K562 (cell line): ENCODE results near the gene PDE4D. TPM values are rescaled to one million over a fixed set of nuclear protein-coding genes. Genes with fewer than 3 reads are reported as not detected.

Experiments used
- ATAC-seq: fragments of 200-7000 bp; cut with Tn5 transposase; 3 replicates; pipeline ENCODE4 v1.9.1; 2020; ENCODE audit warnings: moderate library complexity
- BruUV-seq: library from RNA; stranded (reverse); fragments of 400-500 nt; replicated peaks from 2 replicates; lab custom pipeline; 2021; lab: Mats Ljungman, UMichigan
- CTCF ChIA-PET: fragments of 300-600 bp; formaldehyde crosslinking; extraction: SDS; loops from one replicate; lab custom pipeline; 2021; ENCODE audit warnings: low intra/inter-chr PET ratio; lab: Yijun Ruan, JAX
- POLR2A ChIA-PET: fragments of 300-600, 350-650 bp; sonication (Branson Sonifier 250); formaldehyde crosslinking; extraction: SDS; loops from one replicate; lab custom pipeline; 2021; ENCODE audit warnings: antibody characterized with exemption, inconsistent platforms; lab: Yijun Ruan, JAX
- DNase-seq, 4 experiments: peaks; one replicate each; pipeline versions ENCODE4 v3.0.0 to v3.0.0-alpha.2; 2011 to 2018; ENCODE audit warnings: low spot score in 3 of 4, mixed read lengths in 3 of 4; ENCODE audit errors: extremely low read depth in 1 of 4
- FAIRE-seq: peaks from 2 replicates; lab custom pipeline; 2011; peaks lifted over from hg19 to GRCh38; lab: Jason Lieb, UNC
- H2AFZ ChIP-seq: 2 replicates; pipeline ENCODE4 v1.6.0; 2011; ENCODE audit warnings: low read depth, low read length, control low read depth, inconsistent platforms
- H3K27ac ChIP-seq: fragments of 200-600 bp; 3 replicates; pipeline ENCODE4 v1.8.0; 2011; ENCODE audit warnings: low read depth, mild to moderate bottlenecking, control low read depth, inconsistent platforms, low read length, moderate library complexity, mixed read lengths; ENCODE audit errors: extremely low read depth
- H3K27me3 ChIP-seq, 2 experiments: fragments of 300-600 bp in 1 of 2; 2 replicates in 1 of 2; 3 replicates in 1 of 2; pipeline versions ENCODE4 v1.6.0 to v1.8.0; 2011; ENCODE audit warnings: inconsistent platforms in 2 of 2, low read length in 2 of 2, mild to moderate bottlenecking in 1 of 2, mixed read lengths in 1 of 2, moderate library complexity in 1 of 2; ENCODE audit not compliant: control insufficient read depth in 2 of 2, insufficient read depth in 2 of 2
- H3K36me3 ChIP-seq: fragments of 300-600 bp; 3 replicates; pipeline ENCODE4 v1.8.0; 2011; ENCODE audit warnings: mild to moderate bottlenecking, low read length, inconsistent platforms; ENCODE audit not compliant: control insufficient read depth, insufficient read depth
- H3K4me1 ChIP-seq, 2 experiments: fragments of 200-600 bp in 1 of 2; replicated peaks in 1 of 2; 2 replicates in 1 of 2; 3 replicates in 1 of 2; pipeline versions ENCODE4 v1.5.1 to v1.8.0; 2011; ENCODE audit warnings: inconsistent platforms in 2 of 2, low read length in 2 of 2, mild to moderate bottlenecking in 1 of 2, mixed read lengths in 1 of 2, moderate library complexity in 1 of 2; ENCODE audit not compliant: control insufficient read depth in 2 of 2, insufficient read depth in 2 of 2
- H3K4me2 ChIP-seq: 2 replicates; pipeline ENCODE4 v1.6.1; 2011; ENCODE audit warnings: low read length, control low read depth, inconsistent platforms, mixed read lengths; ENCODE audit not compliant: insufficient read depth
- H3K4me3 ChIP-seq: fragments of 200-600 bp; sonication (generic), shearing (Covaris generic); 2 replicates; pipeline ENCODE4 v1.5.1; 2016; ENCODE audit warnings: control low read depth, inconsistent platforms
- H3K79me2 ChIP-seq: fragments of 200-600 bp; 3 replicates; pipeline ENCODE4 v1.8.0; 2011; ENCODE audit warnings: low read length, inconsistent platforms; ENCODE audit not compliant: control insufficient read depth, insufficient read depth
- H3K9ac ChIP-seq, 2 experiments: 2 replicates each; pipeline versions ENCODE4 v1.6.0 to v1.6.1; 2011; ENCODE audit warnings: low read depth in 2 of 2, low read length in 2 of 2, control low read depth in 1 of 2, inconsistent platforms in 1 of 2, mild to moderate bottlenecking in 1 of 2, mixed read lengths in 1 of 2; ENCODE audit not compliant: insufficient read depth in 1 of 2
- H3K9me1 ChIP-seq: one replicate; pipeline ENCODE4 v1.6.0; 2011; ENCODE audit warnings: inconsistent platforms, mild to moderate bottlenecking, low read length, moderate library complexity; ENCODE audit not compliant: control insufficient read depth, insufficient read depth
- H3K9me3 ChIP-seq: replicated peaks from 2 replicates; pipeline ENCODE4 v1.5.1; 2011; ENCODE audit warnings: low read depth, low read length, inconsistent platforms; ENCODE audit not compliant: control insufficient read depth, insufficient read depth
- H4K20me1 ChIP-seq: replicated peaks from 2 replicates; pipeline ENCODE4 v1.6.1; 2011; ENCODE audit warnings: low read length, inconsistent platforms, mixed read lengths; ENCODE audit not compliant: control insufficient read depth, insufficient read depth
- ADNP ChIP-seq: fragments of 200-800 bp; sonication (Bioruptor generic); IDR thresholded peaks from 2 replicates; pipeline ENCODE4 v1.6.1; 2016; ENCODE audit warnings: missing genetic modification characterization, missing compliant biosample characterization
- BRD9 ChIP-seq: fragments of 450-650 bp; IDR thresholded peaks from 2 replicates; pipeline ENCODE4 v1.6.1; 2018; ENCODE audit warnings: low read depth; ENCODE audit not compliant: partially characterized antibody
- KDM4B ChIP-seq, 2 experiments: fragments of 450-650 bp in 1 of 2; sonication (generic) in 1 of 2; IDR thresholded peaks; 2 replicates each; pipeline ENCODE4 v1.6.1; 2016 to 2017; ENCODE audit warnings: borderline replicate concordance in 2 of 2, antibody characterized with exemption in 1 of 2, low read depth in 1 of 2, mild to moderate bottlenecking in 1 of 2
- PATZ1 ChIP-seq: fragments of 250-450 bp; sonication (Bioruptor Pico); IDR thresholded peaks from 2 replicates; pipeline ENCODE4 v1.5.0; 2020; ENCODE audit warnings: mild to moderate bottlenecking, borderline replicate concordance
- TAF15 ChIP-seq: fragments of 200-400 bp; formaldehyde crosslinking; IDR thresholded peaks from 2 replicates; pipeline ENCODE4 v1.6.1; 2017; ENCODE audit warnings: mild to moderate bottlenecking, low read depth, low read length, moderate library complexity
- ZNF318 ChIP-seq, 2 experiments: fragments of 450-650 bp; IDR thresholded peaks; 2 replicates each; pipeline ENCODE4 v1.6.1; 2016; ENCODE audit warnings: mild to moderate bottlenecking in 2 of 2, borderline replicate concordance in 1 of 2, low read depth in 1 of 2, moderate library complexity in 1 of 2
- ZNF707 ChIP-seq: fragments of 250-450 bp; sonication (Bioruptor Pico); conservative IDR thresholded peaks from 2 replicates; pipeline ENCODE4 v1.8.0; 2022; ENCODE audit warnings: inconsistent platforms, mild to moderate bottlenecking, moderate library complexity
- WGBS: fragments of 100-300 bp; shearing (Covaris generic); methylation state at CpG from one replicate; pipeline ENCODE4 v1.1.6; 2016; ENCODE audit warnings: low coverage, mixed read lengths; ENCODE audit not compliant: insufficient coverage; ENCODE audit errors: missing lambda C conversion rate; 5-methylcytosine and 5-hydroxymethylcytosine counted together
- in situ Hi-C: fragments of 300-500 bp; cut with MboI; formaldehyde crosslinking; loops from 4 replicates; pipeline ENCODE4 v1.15.0; 2018; ENCODE audit warnings: inconsistent platforms, mixed read lengths
- intact Hi-C: fragments of 100-400 bp; cut with micrococcal nuclease; formaldehyde crosslinking; loops from 2 replicates; pipeline ENCODE4 v1.14.2; 2022
- polyA plus RNA-seq, 8 experiments: library from polyadenylated mRNA; depleted of rRNA in 4 of 8; stranded (reverse) in 5 of 8; unstranded in 3 of 8; fragments of >200 nt; fragmentation: Nextera tagmentation in 2 of 8; fragmentation: Illumina TruSeq in 1 of 8; extraction: Ambion mirVana in 2 of 8; extraction: Trizol in 1 of 8; gene quantifications; 2 replicates each; pipeline versions ENCODE4 v1.2.1 to v1.2.3, GENCODE V29; 2011 to 2014; ENCODE audit warnings: inconsistent platforms in 1 of 8, missing spikeins in 1 of 8
- total RNA-seq, 7 experiments: library from RNA; depleted of rRNA in 6 of 7; stranded (reverse); fragments of >200 nt in 6 of 7; fragmentation: Illumina TruSeq in 2 of 7; extraction: Trizol in 2 of 7; gene quantifications; 2 replicates each; pipeline versions ENCODE4 v1.2.1 to v1.2.3, GENCODE V29; 2011 to 2021; ENCODE audit warnings: low replicate concordance in 1 of 7

PDE4D gene
- total and polyA plus RNA-seq, 9 of the 15 experiments (the other 6 are each of a cell fraction or from before 2014, with no cell fraction given), result 0.04 to 0.46 (median 0.13) TPM

GRCh38 chr5:59040804-59041201 lies 852.7 kb downstream of the PDE4D start (continued):
- TF ChIP-seq PATZ1 (CRISPR knock-in tag), result no peak
- no peak for TF ChIP-seq ZNF707 (CRISPR knock-in tag)
- TF ChIP-seq ADNP (tag), result no peak

GRCh38 chr5:59040024-59040803 lies 853.3 kb downstream of the PDE4D start:
- in situ Hi-C loops (no loop called here), intact Hi-C loops (no loop called here)
- no peak overlapping the region for H3K4me2 ChIP-seq
- 3% methylated on average over 13 of the region's 13 CpGs for WGBS
- no peaks in the 10 kb centered on the region for H3K9me1 ChIP-seq
- no peaks in the 10 kb centered on the region for H3K9me3 ChIP-seq
- H4K20me1 ChIP-seq, result no peaks in the 10 kb centered on the region
- H3K4me3 ChIP-seq, result no peak overlapping the region
- no peak overlapping the region for H3K27ac ChIP-seq
- CTCF ChIA-PET, result no interaction called here
- H2AFZ ChIP-seq, result no peak overlapping the region
- H3K4me1 ChIP-seq, result peaks cover 0 to 11% of the 10 kb centered on the region in 2 experiments; a peak in 2 of 5 replicates
- no peaks in the 10 kb centered on the region for H3K36me3 ChIP-seq
- no peak overlapping the region for H3K9ac ChIP-seq
- BruUV-seq, result no TSS peak
- peaks cover 11 to 16% of the 10 kb centered on the region in 2 experiments; a peak in 4 of 5 replicates for H3K27me3 ChIP-seq
- DNase-seq (no peak), FAIRE-seq (no peak), ATAC-seq (no peak)
- H3K79me2 ChIP-seq, result no peaks in the 10 kb centered on the region
- POLR2A ChIA-PET, result no interaction called here
- TF ChIP-seq KDM4B (IDR thresholded peaks at IDR 0.05; ENCODE audit: borderline replicate concordance in 2 of 2, low read depth in 1 of 2) (no peak), BRD9 (no peak), TAF15 (no peak), ZNF318 (IDR thresholded peaks at IDR 0.05; ENCODE audit: borderline replicate concordance in 1 of 2, low read depth in 1 of 2) (no peak)
